Subcutaneous abdominal adipose tissue (tissue), 5 donors: Measurements from ENCODE around the gene SLC66A2.

ENCODE experiments used
- H3K27ac ChIP-seq: one replicate; pipeline ENCODE4 v1.7.0; 2013; ENCODE audit warnings: low read depth, mild to moderate bottlenecking, inconsistent platforms, low read length, moderate library complexity
- H3K27me3 ChIP-seq, 5 donors: one replicate each; pipeline ENCODE4 v1.7.0; 2013; ENCODE audit warnings: low read length in 5 of 5, inconsistent platforms in 1 of 5; ENCODE audit not compliant: control insufficient read depth in 5 of 5, insufficient read depth in 4 of 5
- H3K36me3 ChIP-seq, 5 donors: one replicate each; pipeline ENCODE4 v1.7.0; 2013; ENCODE audit warnings: low read length in 5 of 5; ENCODE audit not compliant: control insufficient read depth in 5 of 5, insufficient read depth in 5 of 5
- H3K4me1 ChIP-seq, 5 donors: one replicate each; pipeline ENCODE4 v1.7.0; 2013; ENCODE audit warnings: low read length in 5 of 5, mild to moderate bottlenecking in 3 of 5, moderate library complexity in 1 of 5; ENCODE audit not compliant: control insufficient read depth in 5 of 5, insufficient read depth in 5 of 5
- H3K4me3 ChIP-seq, 5 donors: one replicate each; pipeline ENCODE4 v1.7.0; 2013; ENCODE audit warnings: low read length in 5 of 5, low read depth in 1 of 5
- H3K9ac ChIP-seq, 5 donors: one replicate each; pipeline ENCODE4 v1.7.0; 2013; ENCODE audit warnings: low read length in 5 of 5, mild to moderate bottlenecking in 4 of 5, moderate library complexity in 3 of 5
- H3K9me3 ChIP-seq, 5 donors: one replicate each; pipeline ENCODE4 v1.7.0; 2013; ENCODE audit warnings: low read length in 5 of 5; ENCODE audit not compliant: control insufficient read depth in 5 of 5
- donor health status: healthy.
- donor health status: healthy.
- donor health status: healthy.
- donor health status: healthy.
- donor health status: healthy.

SLC66A2 gene

DNA sequence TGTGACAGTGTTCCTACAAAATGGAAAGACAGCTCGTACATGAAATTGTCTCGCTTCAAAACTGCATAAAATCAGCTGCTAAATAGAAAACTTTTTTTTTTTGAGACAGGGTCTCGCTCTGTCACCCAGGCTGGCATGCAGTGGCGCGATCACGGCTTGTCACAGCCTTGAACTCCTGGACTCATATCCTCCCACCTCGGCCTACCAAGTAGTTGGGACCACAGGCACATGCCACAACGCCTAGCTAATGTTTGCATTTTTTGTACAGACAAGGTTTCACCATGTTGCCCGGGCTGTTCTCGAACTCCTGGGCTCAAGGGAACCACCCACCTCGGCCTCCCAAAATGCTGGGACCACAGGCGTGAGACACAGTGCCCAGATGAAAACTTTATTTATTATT, 33.7 kb upstream of the SLC66A2 start:
- no peaks in the 10 kb centered on the region for H3K9me3 ChIP-seq
- no peaks in the 10 kb centered on the region for H3K27me3 ChIP-seq
- H3K4me1 ChIP-seq = peaks cover 5 to 37% (median 32%) of the 10 kb centered on the region in 5 donors
- no peak overlapping the region for H3K27ac ChIP-seq
- H3K36me3 ChIP-seq = peaks cover 0 to 17% (median 6%) of the 10 kb centered on the region in 5 donors
- no peak overlapping the region for H3K4me3 ChIP-seq
- H3K9ac ChIP-seq = no peak overlapping the region

DNA sequence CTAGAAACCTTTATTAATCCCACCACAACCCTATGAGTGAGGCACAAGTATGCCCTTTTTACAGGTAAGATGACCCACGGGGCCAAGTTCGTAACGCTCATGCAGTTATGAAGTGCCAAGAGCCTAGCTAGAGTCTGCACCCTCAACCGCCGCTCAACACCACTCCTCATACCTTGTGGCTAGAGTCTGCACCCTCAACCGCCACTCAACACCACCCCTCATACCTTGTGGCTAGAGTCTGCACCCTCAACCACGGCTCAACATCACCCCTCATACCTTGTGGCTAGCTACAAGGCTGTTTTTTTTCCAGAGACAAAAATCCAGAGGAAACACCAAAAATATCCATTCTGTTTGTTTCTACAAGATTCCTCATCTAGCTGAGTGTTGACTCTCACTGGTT, 32.3 kb upstream of the SLC66A2 start:
- no peak overlapping the region for H3K27ac ChIP-seq

DNA sequence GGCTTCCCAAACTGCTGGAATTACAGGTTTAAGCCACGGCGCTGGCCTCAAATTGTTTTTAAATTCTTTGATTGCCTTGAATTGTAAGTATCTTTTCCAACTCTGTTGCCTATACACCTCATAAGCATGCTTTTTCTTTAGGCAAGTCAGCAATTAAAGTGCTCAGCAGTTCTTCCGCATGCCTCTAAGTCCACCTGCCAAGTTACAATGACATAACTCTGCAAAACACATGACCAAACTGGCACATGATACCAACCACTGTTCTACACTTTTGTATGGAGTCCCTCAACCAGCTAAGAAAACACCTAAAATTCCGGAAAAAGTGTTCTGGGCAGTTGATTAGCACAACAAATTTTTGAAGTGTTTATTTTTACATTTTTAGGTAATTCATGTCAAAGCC, 31.8 kb upstream of the SLC66A2 start:
- H3K4me3 ChIP-seq = no peak overlapping the region
- no peaks in the 10 kb centered on the region for H3K27me3 ChIP-seq
- peaks cover 7 to 29% (median 25%) of the 10 kb centered on the region in 5 donors for H3K4me1 ChIP-seq
- peaks cover 0 to 22% (median 9%) of the 10 kb centered on the region in 5 donors for H3K36me3 ChIP-seq
- no peak overlapping the region for H3K9ac ChIP-seq
- no peak overlapping the region for H3K27ac ChIP-seq
- H3K9me3 ChIP-seq = no peaks in the 10 kb centered on the region

More for the DNA sequence above, 32.3 kb upstream of the SLC66A2 start:
- H3K36me3 ChIP-seq = peaks cover 0 to 22% (median 9%) of the 10 kb centered on the region in 5 donors
- no peaks in the 10 kb centered on the region for H3K27me3 ChIP-seq
- no peaks in the 10 kb centered on the region for H3K9me3 ChIP-seq
- no peak overlapping the region for H3K4me3 ChIP-seq
- H3K4me1 ChIP-seq = peaks cover 7 to 29% (median 26%) of the 10 kb centered on the region in 5 donors
- no peak overlapping the region for H3K9ac ChIP-seq

DNA sequence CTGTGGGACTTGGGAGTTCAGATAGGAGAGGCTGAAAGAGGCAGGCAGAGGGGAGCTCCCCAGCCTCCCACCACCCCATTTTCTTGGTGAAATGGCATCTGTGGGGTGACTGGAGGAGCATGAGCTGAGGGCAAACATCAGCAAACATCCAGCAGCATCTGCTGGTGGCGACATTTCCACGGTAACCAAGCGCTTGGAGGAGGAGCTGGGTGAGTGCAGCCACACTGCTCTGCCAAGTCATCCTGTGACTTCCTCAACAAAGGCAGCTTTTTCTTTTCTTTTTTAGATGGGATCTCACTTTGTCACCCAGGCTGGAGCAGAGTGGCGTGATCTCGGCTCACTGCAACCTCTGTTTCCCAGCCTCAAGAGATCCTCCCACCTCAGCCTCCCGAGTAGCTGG, 31.3 kb upstream of the SLC66A2 start:
- H3K9ac ChIP-seq = no peak overlapping the region
- no peak overlapping the region for H3K27ac ChIP-seq
- no peak overlapping the region for H3K4me3 ChIP-seq
- H3K4me1 ChIP-seq = peaks cover 7 to 27% (median 25%) of the 10 kb centered on the region in 5 donors
- H3K9me3 ChIP-seq = no peaks in the 10 kb centered on the region
- peaks cover 0 to 22% (median 9%) of the 10 kb centered on the region in 5 donors for H3K36me3 ChIP-seq
- H3K27me3 ChIP-seq = no peaks in the 10 kb centered on the region

DNA sequence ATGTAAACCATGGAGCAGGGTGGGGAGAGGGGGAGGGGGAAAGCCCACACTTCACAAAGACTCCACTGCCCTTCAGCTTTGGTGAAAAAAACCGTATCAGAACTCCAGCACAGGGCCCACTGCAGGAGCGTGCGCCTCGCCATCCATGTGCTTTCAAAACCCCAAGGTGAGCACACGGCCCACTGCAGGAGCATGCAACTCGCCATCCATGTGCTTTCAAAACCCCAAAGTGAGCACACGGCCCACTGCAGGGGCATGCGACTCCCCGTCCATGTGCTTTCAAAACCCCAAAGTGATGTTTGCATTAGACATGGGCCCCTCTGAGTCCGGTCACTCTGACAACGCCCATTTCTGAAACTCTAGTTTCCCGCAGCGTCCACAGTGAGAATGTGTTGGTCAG, 29.1 kb upstream of the SLC66A2 start:
- Histone ChIP-seq H3K27ac (no peak overlapping the region), H3K27me3 (no peaks in the 10 kb centered on the region), H3K9me3 (no peaks in the 10 kb centered on the region), H3K4me3 (no peak overlapping the region), H3K36me3 (peaks cover 0 to 31% (median 14%) of the 10 kb centered on the region in 5 donors), H3K9ac (no peak overlapping the region), H3K4me1 (peaks cover 1 to 13% (median 10%) of the 10 kb centered on the region in 5 donors)

DNA sequence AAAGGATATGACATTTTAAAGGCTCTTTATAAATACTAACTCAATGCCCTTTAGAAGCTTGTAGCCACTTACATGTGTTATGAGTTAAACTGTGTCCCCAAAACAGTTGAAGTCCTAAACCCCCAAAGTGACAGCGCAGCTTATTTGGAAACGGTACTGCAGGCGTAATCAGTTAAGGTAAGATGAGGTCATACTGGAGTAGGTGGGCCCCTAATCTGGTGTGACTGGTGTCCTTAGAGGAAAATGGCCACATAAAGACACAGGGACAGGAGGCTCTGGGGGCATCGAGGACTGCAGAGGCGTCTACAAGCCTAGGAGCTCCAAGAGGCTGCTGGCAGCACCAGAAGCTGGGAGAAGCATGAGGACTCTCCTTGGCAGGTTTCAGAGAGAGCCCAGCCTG, 28.4 kb upstream of the SLC66A2 start:
- Histone ChIP-seq H3K9ac (no peak overlapping the region), H3K27me3 (no peaks in the 10 kb centered on the region), H3K4me3 (no peak overlapping the region), H3K36me3 (peaks cover 0 to 30% (median 17%) of the 10 kb centered on the region in 5 donors), H3K27ac (no peak overlapping the region), H3K4me1 (peaks cover 1 to 13% (median 10%) of the 10 kb centered on the region in 5 donors), H3K9me3 (no peaks in the 10 kb centered on the region)

DNA sequence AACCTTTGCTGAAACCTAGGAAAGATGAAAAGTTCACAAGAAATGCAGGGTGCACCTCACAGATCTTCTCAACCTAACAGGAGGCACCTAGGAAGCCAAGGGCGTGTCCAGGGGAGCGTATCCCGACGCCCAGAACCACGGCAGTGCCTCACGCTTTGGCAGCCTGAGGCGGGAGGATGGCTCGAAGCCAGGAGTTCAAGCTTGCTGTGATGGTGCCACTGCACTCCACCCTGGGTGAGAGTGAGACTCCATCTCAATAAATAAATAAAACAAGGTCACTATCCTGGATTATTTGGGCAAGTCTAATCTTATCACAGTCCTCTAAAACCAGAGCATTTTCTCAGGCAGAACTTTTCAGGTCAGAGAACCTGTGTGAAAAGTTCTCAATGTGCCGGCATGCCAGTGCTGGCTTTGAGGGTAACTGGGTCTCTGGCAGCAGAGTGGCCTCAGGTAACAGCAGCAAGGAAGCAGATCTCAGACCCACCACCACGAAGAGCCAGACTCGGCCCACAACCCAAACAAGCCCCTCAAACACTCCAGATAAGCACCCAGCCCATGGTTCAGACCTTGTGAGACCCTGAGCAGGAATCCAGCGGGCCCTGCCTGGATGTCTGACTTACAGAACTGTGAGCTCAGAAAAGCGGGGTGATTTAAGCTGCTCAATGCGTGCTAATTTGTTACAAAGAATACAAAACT, 24.7 kb upstream of the SLC66A2 start:
- Histone ChIP-seq H3K4me1 (peaks cover 0 to 2% (median 0%) of the 10 kb centered on the region in 5 donors), H3K36me3 (peaks cover 0 to 48% (median 36%) of the 10 kb centered on the region in 5 donors), H3K9me3 (no peaks in the 10 kb centered on the region), H3K4me3 (no peak overlapping the region), H3K27ac (no peak overlapping the region), H3K27me3 (no peaks in the 10 kb centered on the region), H3K9ac (no peak overlapping the region)

DNA sequence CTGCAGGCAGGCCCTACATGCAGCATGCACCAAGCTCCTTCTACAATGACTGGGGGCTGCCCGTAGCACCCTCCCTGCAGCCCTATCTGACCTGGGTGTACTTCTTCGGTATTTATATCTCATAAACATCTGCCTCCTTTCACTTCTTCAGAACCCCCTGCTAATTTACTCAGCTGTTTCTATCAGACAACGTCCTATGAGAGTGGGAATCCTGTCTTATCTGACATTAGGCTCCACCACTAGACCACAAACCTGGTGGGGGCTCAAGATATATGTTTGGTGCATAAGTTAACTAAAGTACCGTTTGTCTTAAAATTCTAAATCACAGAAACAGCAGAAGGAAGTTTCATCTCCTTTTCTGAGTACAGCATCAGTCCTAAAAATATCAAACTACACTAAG, 23.6 kb upstream of the SLC66A2 start:
- no peaks in the 10 kb centered on the region for H3K27me3 ChIP-seq
- H3K9ac ChIP-seq = no peak overlapping the region
- no peak overlapping the region for H3K4me3 ChIP-seq
- H3K27ac ChIP-seq = no peak overlapping the region
- H3K4me1 ChIP-seq = peaks cover 0 to 2% (median 0%) of the 10 kb centered on the region in 5 donors
- H3K36me3 ChIP-seq = peaks cover 6 to 58% (median 47%) of the 10 kb centered on the region in 5 donors
- H3K9me3 ChIP-seq = no peaks in the 10 kb centered on the region

DNA sequence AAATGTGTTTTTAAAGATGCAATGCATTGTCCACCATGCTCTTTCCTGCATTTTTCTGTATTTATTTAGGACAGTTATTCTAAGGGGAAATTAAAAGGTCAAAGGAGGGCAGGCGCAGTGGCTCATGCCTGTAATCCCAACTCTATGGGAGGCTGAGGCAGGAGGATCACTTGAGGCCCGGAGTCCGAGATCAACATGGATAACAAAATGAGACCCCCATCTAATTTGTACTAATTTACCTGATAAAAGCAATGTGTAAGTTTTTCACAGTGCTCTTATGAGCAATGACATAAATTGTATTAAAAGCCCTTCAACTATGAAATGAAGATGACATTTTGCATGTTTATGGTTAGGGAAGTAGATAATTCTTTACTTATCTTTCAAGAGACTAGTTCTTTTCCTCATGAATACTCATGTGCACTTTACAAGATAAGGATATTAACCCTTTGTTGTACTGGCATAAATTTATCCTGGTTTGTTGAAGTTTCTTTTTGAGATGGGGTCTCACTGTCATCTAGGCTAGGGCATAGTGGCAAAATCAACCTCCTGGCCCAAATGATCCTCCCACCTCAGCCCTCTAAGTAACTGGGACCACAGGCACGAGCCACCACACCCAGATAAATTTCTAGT, 22.7 kb upstream of the SLC66A2 start:
- peaks cover 0 to 2% (median 0%) of the 10 kb centered on the region in 5 donors for H3K4me1 ChIP-seq
- H3K27me3 ChIP-seq = no peaks in the 10 kb centered on the region
- no peak overlapping the region for H3K27ac ChIP-seq
- H3K9ac ChIP-seq = no peak overlapping the region
- no peak overlapping the region for H3K4me3 ChIP-seq
- H3K36me3 ChIP-seq = peaks cover 6 to 63% (median 49%) of the 10 kb centered on the region in 5 donors
- H3K9me3 ChIP-seq = no peaks in the 10 kb centered on the region

DNA sequence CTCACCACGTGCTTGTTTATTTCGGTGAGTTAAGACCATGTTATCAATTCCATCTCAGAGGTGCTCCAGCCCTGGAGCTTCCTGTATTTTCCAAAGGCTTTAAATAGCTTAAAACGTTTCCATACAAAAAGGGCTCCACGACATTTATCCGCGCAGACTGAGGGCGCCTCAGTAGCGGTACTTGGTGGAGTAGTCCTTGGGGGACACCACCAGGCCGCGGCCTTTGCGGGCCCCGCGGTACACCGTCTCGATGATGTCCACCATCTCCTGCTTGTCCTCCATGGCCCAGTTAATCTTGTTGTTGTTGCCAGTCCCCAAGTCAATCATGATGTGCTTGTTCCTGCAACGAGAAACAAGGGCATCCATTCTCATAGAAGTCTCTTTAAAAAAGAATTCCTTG, 22.1 kb upstream of the SLC66A2 start:
- H3K4me1 ChIP-seq = peaks cover 0 to 2% (median 0%) of the 10 kb centered on the region in 5 donors
- H3K27me3 ChIP-seq = no peaks in the 10 kb centered on the region
- peaks cover 6 to 61% (median 47%) of the 10 kb centered on the region in 5 donors for H3K36me3 ChIP-seq
- no peaks in the 10 kb centered on the region for H3K9me3 ChIP-seq
- H3K4me3 ChIP-seq = no peak overlapping the region
- no peak overlapping the region for H3K9ac ChIP-seq
- no peak overlapping the region for H3K27ac ChIP-seq
